ENCODE measurements around the gene XAF1. TPM values are rescaled to one million over a fixed set of nuclear protein-coding genes. Genes with fewer than 3 reads are reported as not detected.

XAF1 gene
- total and polyA plus RNA-seq, 8 donors: 7.2 to 116 (median 26.3) TPM

GRCh38 chr17:6796887-6797490 is 41.1 kb downstream of the XAF1 start:
- TF ChIP-seq EP300 (IDR thresholded peaks at IDR 0.05) (no peak), POLR2AphosphoS5 (IDR thresholded peaks at IDR 0.05) (no peak), CTCF (IDR thresholded peaks at IDR 0.05) (no peak), POLR2A (IDR thresholded peaks at IDR 0.05) (no peak)

GRCh38 chr17:6797718-6798351 is 42.0 kb downstream of the XAF1 start:
- intact Hi-C loops (cut with DNase I; ENCODE audit: low total_unique reads): no loop called here
- no peak overlapping the region for H3K4me3 ChIP-seq
- H3K4me1 ChIP-seq: no peaks in the 10 kb centered on the region
- H3K27me3 ChIP-seq: peaks cover 0 to 27% (median 0%) of the 10 kb centered on the region in 3 donors
- H3K36me3 ChIP-seq: no peaks in the 10 kb centered on the region
- no peak for DNase-seq
- no peaks in the 10 kb centered on the region for H3K9me3 ChIP-seq
- no peak overlapping the region for H3K27ac ChIP-seq
- TF ChIP-seq POLR2A (IDR thresholded peaks at IDR 0.05) (no peak), CTCF (IDR thresholded peaks at IDR 0.05) (no peak), POLR2AphosphoS5 (IDR thresholded peaks at IDR 0.05) (no peak), EP300 (IDR thresholded peaks at IDR 0.05) (no peak)
- 68 to 79% (median 74%) methylated on average over 8 of the region's 8 CpGs for WGBS, 5 donors

More at GRCh38 chr17:6796887-6797490, 41.1 kb downstream of the XAF1 start:
- DNase-seq: no peak
- Histone ChIP-seq H3K27me3 (peaks cover 0 to 34% (median 0%) of the 10 kb centered on the region in 3 donors), H3K36me3 (no peaks in the 10 kb centered on the region), H3K9me3 (no peaks in the 10 kb centered on the region), H3K4me3 (no peak overlapping the region), H3K4me1 (no peaks in the 10 kb centered on the region), H3K27ac (no peak overlapping the region)
- 72 to 80% (median 78%) methylated on average over 2 of the region's 2 CpGs for whole genome bisulfite sequencing, 5 donors
- intact Hi-C loops (cut with DNase I; ENCODE audit: low total_unique reads): no loop called here

- H3K9me3 ChIP-seq: no peaks in the 10 kb centered on the region
- H3K4me1 ChIP-seq: no peaks in the 10 kb centered on the region
- H3K27me3 ChIP-seq: peaks cover 0 to 21% (median 0%) of the 10 kb centered on the region in 3 donors
- no peak overlapping the region for H3K4me3 ChIP-seq
- H3K27ac ChIP-seq: no peak overlapping the region
- intact Hi-C loops (cut with DNase I; ENCODE audit: low total_unique reads): no loop called here
- no peaks in the 10 kb centered on the region for H3K36me3 ChIP-seq
- DNase-seq: no peak
- WGBS, 5 donors: 66 to 79% (median 76%) methylated on average over 5 to 6 of the region's 6 CpGs
- no peak for TF ChIP-seq POLR2A (IDR thresholded peaks at IDR 0.05)
- no peak for TF ChIP-seq EP300 (IDR thresholded peaks at IDR 0.05)
- no peak for TF ChIP-seq POLR2AphosphoS5 (IDR thresholded peaks at IDR 0.05)
- no peak for TF ChIP-seq CTCF (IDR thresholded peaks at IDR 0.05)
Observed at GRCh38 chr17:6799738-6800137, 43.9 kb downstream of the XAF1 start.

GRCh38 chr17:6800422-6801027 is 44.7 kb downstream of the XAF1 start:
- intact Hi-C loops (cut with DNase I; ENCODE audit: low total_unique reads): no loop called here
- no peak for DNase-seq
- H3K9me3 ChIP-seq: no peaks in the 10 kb centered on the region
- H3K4me3 ChIP-seq: no peak overlapping the region
- WGBS, 5 donors: 78 to 89% (median 83%) methylated on average over 13 of the region's 13 CpGs
- no peaks in the 10 kb centered on the region for H3K36me3 ChIP-seq
- no peak overlapping the region for H3K27ac ChIP-seq
- H3K27me3 ChIP-seq: peaks cover 0 to 21% (median 0%) of the 10 kb centered on the region in 3 donors
- TF ChIP-seq EP300 (IDR thresholded peaks at IDR 0.05) (no peak), POLR2A (IDR thresholded peaks at IDR 0.05) (no peak), CTCF (IDR thresholded peaks at IDR 0.05) (no peak), POLR2AphosphoS5 (IDR thresholded peaks at IDR 0.05) (no peak)
- H3K4me1 ChIP-seq: no peaks in the 10 kb centered on the region
